Measurements from ENCODE around the gene RSPH6A. TPM values are rescaled to one million over a fixed set of nuclear protein-coding genes. Genes with fewer than 3 reads are reported as not detected.

Gene RSPH6A
- total RNA-seq, 6 donors from 2014 or later = 0.15 to 5.2 (median 0.32) TPM; not detected in 2

DNA sequence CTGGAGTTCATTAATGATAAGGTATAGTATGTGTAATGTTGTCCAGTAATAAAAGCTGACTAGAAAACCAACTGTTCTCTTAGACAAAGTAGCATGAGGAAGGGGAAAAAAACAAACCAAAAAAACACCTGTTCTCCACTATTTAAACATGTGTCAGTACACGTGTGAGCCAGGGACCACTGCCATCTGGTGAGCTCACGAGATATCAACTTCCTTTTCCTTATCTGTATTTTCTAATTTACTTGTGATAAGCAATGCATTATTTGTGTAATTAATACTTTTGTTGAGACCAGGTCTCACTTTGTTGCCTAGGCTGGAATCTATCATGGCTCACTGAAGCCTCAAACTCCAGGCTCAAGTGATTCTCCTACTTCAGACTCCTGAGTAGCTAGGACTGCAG lies 41.7 kb downstream of the RSPH6A start:
- Histone ChIP-seq H3K27ac (no peak overlapping the region), H3K4me1 (peaks cover 9 to 31% (median 15%) of the 10 kb centered on the region in 4 donors)

DNA sequence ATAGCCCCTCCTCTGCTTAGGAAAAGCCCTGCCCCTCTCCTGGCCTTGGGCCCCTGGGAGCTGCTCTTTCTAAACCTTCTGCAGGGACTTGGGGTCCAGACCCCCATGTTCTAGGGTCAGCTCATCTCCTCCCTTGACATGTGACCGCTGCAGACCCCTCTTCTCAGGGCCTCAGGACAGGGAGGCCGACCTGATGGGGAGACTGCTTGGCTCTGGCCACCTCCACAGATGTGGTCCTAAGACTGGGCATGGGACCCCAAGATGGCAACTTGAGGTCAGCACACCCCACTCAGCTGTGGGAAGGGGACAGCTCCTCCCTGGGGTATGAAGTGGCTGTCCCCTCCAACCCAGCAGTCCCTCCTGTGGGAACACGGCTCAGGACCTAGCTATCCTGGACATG lies 42.2 kb downstream of the RSPH6A start:
- WGBS, 2 donors = 100% methylated on average over 3 of the region's 3 CpGs; no CpG with 5 or more reads in 1 of the 2 donors
- ATAC-seq (ENCODE audit: low FRiP score in 2 of 2) (no peak), DNase-seq (no peak)
- Histone ChIP-seq H3K27ac (no peak overlapping the region), H3K4me3 (no peak overlapping the region), H3K4me1 (peaks cover 10 to 32% (median 16%) of the 10 kb centered on the region in 4 donors), H3K36me3 (peaks cover 0 to 33% (median 20%) of the 10 kb centered on the region in 4 donors), H3K9me3 (no peaks in the 10 kb centered on the region), H3K27me3 (peaks cover 0 to under 1% (median 0%) of the 10 kb centered on the region in 4 donors)
- TF ChIP-seq, protein P1, sequence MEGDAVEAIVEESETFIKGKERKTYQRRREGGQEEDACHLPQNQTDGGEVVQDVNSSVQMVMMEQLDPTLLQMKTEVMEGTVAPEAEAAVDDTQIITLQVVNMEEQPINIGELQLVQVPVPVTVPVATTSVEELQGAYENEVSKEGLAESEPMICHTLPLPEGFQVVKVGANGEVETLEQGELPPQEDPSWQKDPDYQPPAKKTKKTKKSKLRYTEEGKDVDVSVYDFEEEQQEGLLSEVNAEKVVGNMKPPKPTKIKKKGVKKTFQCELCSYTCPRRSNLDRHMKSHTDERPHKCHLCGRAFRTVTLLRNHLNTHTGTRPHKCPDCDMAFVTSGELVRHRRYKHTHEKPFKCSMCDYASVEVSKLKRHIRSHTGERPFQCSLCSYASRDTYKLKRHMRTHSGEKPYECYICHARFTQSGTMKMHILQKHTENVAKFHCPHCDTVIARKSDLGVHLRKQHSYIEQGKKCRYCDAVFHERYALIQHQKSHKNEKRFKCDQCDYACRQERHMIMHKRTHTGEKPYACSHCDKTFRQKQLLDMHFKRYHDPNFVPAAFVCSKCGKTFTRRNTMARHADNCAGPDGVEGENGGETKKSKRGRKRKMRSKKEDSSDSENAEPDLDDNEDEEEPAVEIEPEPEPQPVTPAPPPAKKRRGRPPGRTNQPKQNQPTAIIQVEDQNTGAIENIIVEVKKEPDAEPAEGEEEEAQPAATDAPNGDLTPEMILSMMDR (IDR thresholded peaks at IDR 0.05) = no peak
- no peak for TF ChIP-seq POLR2AphosphoS5 (IDR thresholded peaks at IDR 0.05)
- no peak for TF ChIP-seq EP300 (IDR thresholded peaks at IDR 0.05)
- no peak for TF ChIP-seq POLR2A (IDR thresholded peaks at IDR 0.05)

More for the DNA sequence above, 41.7 kb downstream of the RSPH6A start:
- H3K27me3 ChIP-seq = no peaks in the 10 kb centered on the region
- H3K36me3 ChIP-seq = peaks cover 0 to 38% (median 21%) of the 10 kb centered on the region in 4 donors
- ATAC-seq (ENCODE audit: low FRiP score in 2 of 2) = no peak
- no peak for DNase-seq
- no peak overlapping the region for H3K4me3 ChIP-seq
- 17 to 20% methylated on average over 2 of the region's 2 CpGs for WGBS, 2 donors
- no peaks in the 10 kb centered on the region for H3K9me3 ChIP-seq
- TF ChIP-seq POLR2A (IDR thresholded peaks at IDR 0.05) = no peak
- TF ChIP-seq POLR2AphosphoS5 (IDR thresholded peaks at IDR 0.05) = no peak
- TF ChIP-seq, protein P1 (IDR thresholded peaks at IDR 0.05) = no peak
- TF ChIP-seq EP300 (IDR thresholded peaks at IDR 0.05) = no peak

- 75 to 80% methylated on average over 14 of the region's 14 CpGs for WGBS, 2 donors
- no peak for TF ChIP-seq POLR2AphosphoS5 (IDR thresholded peaks at IDR 0.05)
- TF ChIP-seq POLR2A (IDR thresholded peaks at IDR 0.05) = no peak
- TF ChIP-seq, protein P1 (IDR thresholded peaks at IDR 0.05) = no peak
- no peak for TF ChIP-seq EP300 (IDR thresholded peaks at IDR 0.05)
- Histone ChIP-seq H3K9me3 (no peaks in the 10 kb centered on the region), H3K4me3 (no peak overlapping the region), H3K27ac (peak overlapping the region in 1 of 4 donors; percentile 27), H3K36me3 (peaks cover 0 to 27% (median 14%) of the 10 kb centered on the region in 4 donors), H3K4me1 (peaks cover 15 to 38% (median 20%) of the 10 kb centered on the region in 4 donors), H3K27me3 (peaks cover 0 to 3% (median 1%) of the 10 kb centered on the region in 4 donors)
- ATAC-seq (ENCODE audit: low FRiP score in 2 of 2) = no peak
- DNase-seq = no peak
These were observed 42.8 kb downstream of the RSPH6A start for GRCh38 chr19:45772130-45772840.

- 89% methylated on average over 14 to 46 of the region's 46 CpGs for WGBS, 2 donors
- ATAC-seq (ENCODE audit: low FRiP score in 2 of 2) = no peak
These were observed 43.7 kb downstream of the RSPH6A start for GRCh38 chr19:45771311-45771933.

More at GRCh38 chr19:45771311-45771933, 43.7 kb downstream of the RSPH6A start:
- Histone ChIP-seq H3K27me3 (peaks cover 0 to 3% (median 1%) of the 10 kb centered on the region in 4 donors), H3K4me1 (peaks cover 19 to 47% (median 28%) of the 10 kb centered on the region in 4 donors), H3K36me3 (peaks cover 0 to 18% (median 5%) of the 10 kb centered on the region in 4 donors), H3K27ac (peak overlapping the region in 3 of 4 donors; percentile 95 to 97 (median 95)), H3K4me3 (peak overlapping the region in 2 of 4 donors; percentile 78 to 86), H3K9me3 (no peaks in the 10 kb centered on the region)
- no peak for TF ChIP-seq EP300 (IDR thresholded peaks at IDR 0.05)
- TF ChIP-seq POLR2A (IDR thresholded peaks at IDR 0.05) = no peak
- TF ChIP-seq POLR2AphosphoS5 (IDR thresholded peaks at IDR 0.05) = no peak
- TF ChIP-seq, protein P1 (IDR thresholded peaks at IDR 0.05) = no peak
- DNase-seq = peak in 1 of 2 donors; percentile 89

Measured in upper lobe of left lung (tissue), 6 donors.